ENCODE measurements around the gene SYCP2. TPM values are rescaled to one million over a fixed set of nuclear protein-coding genes. Genes with fewer than 3 reads are reported as not detected.
"Not testable (repeated sequence)": the region's sequence is repeated elsewhere in the genome, so short reads cannot be mapped to it uniquely, and the experiment has no call there.

SYCP2 gene
- total RNA-seq, 2 experiments from 2014 or later: 3.9 to 4.4 TPM

DNA sequence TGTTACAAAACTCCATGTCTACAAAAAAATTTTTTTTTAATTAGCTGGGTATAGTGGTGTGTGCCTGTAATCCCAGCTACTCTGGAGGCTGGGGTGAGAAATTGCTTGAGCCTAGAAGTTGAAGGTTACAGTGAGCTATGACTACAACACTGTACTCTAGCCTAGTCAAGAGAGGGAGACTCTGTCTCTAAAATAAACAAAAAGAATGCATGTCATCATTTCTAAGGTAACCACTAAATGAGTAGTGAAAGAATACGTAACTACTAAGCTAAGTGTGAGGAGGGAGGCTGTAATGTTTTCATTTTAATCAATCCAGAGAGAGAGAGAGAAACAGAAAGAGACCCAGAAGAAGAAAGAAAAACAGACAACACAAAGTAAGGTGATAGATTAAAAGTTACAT lies 9.9 kb downstream of the SYCP2 start:
- CTCF ChIA-PET: no interaction called here
- POLR2A ChIA-PET: no interaction called here

DNA sequence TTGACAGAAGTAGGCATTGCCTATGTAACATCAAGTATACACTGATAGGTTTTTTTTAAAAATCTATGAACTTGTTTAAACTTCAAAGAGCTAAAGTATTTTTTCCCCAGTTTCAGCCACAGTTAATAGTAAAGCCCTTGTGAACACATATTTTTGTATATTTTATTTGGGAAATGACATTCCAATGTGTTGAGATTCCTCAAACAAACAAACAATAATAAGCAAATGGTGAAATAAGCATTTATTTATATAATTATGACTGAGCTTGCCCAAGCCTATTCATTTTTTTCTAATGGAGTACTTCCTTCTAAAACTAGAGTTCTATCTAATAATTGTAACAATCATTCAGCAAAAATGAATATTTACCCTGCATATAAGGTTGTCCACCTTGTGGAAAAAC lies 12.5 kb downstream of the SYCP2 start:
- ChIA-PET POLR2A (no interaction called here), CTCF (no interaction called here)

DNA sequence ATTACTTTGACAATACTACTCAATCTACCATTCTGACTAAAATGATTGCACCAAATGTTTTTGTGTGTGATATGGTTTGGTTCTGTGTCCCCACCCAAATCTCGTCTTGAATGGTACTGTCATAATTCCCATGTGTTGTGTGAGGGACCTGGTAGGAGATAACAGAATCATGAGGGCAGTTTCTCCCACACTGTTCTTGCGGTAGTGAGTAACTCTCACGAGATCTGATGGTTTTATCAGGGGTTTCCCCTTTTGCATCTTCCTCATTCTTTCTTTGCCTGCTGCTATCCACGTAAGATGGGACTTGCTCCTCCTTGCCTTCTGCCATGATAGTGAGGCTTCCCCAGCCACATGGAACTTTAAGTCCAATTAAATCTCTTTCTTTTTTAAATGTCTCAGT lies 20.8 kb downstream of the SYCP2 start:
- CTCF ChIA-PET: no interaction called here
- POLR2A ChIA-PET: no interaction called here

DNA sequence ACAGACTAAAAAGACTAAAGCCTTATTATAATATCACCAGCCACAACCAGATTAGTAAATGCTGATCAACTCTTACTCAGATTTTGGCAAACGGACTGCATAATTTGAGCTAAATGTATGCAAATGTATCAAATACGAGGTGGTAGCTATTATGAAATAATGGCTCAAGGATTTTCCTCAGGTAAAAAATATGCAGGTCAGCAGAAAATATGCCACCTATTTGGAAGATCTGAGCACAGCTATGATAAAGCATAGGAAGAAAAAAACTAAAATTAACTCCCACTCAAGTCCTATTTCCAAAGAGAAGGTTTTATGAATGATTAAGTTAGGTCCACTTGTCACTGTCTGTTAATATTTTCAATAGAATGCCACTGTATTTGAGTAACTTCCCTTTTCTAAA lies 22.4 kb downstream of the SYCP2 start:
- ChIA-PET CTCF (no interaction called here), POLR2A (no interaction called here)

DNA sequence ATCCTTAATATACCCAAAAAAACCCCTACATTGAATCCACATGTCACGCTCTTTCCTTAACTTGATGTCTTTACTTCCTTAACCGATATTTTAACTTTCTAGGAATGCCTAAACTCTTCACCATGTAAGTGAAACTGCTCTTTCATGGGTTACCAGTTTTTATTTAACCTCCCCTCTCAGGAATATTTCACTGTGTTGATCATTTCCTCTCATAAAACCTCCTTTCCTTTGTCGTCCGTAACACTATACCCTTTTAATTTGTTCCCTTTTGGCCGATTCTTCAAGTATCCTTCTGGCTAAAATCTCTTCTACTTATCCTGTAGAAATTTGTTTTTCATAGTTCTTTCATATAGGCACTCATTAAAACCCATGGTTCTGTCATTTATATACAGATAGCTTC lies 24.6 kb downstream of the SYCP2 start:
- ChIA-PET CTCF (no interaction called here), POLR2A (no interaction called here)

DNA sequence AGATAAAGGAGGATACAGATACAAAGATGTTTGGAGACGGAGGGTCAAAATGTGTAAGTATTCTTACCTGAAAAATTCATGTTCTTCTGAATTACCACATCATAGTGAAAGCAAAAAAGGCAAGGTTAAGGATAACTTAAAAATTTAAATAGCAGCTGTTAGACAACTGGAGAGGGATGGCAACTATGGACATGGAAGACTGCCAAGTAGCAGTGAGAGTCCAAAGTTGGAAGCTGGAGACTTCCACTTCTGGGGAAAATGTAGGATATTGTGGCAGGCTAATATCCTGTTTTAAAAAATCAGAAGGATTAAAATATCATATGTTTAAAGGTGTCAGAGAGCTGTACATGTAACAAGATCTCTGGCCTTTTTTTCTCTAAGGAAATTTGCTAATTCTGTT lies 29.8 kb downstream of the SYCP2 start:
- ChIA-PET POLR2A (no interaction called here), CTCF (no interaction called here)

DNA sequence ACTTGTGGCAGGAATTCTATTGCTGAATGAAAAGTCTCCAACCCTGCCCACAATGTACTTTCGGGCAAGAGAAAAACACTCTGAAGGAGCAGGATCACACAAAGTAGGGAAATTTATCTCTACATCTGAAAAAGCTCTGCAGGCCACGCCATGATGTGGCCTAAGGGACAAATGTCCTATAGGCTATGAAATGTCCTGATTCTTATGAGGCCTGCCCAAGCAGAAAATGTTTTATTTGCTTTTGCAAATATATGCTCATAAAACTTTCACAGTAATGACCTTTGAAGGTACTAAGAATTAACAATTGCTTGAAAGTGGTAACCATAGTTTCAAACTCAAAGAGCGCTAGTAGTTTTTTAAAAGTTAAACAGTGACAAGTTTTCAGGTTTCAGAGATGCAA lies 31.0 kb downstream of the SYCP2 start:
- ChIA-PET POLR2A (no interaction called here), CTCF (no interaction called here)

DNA sequence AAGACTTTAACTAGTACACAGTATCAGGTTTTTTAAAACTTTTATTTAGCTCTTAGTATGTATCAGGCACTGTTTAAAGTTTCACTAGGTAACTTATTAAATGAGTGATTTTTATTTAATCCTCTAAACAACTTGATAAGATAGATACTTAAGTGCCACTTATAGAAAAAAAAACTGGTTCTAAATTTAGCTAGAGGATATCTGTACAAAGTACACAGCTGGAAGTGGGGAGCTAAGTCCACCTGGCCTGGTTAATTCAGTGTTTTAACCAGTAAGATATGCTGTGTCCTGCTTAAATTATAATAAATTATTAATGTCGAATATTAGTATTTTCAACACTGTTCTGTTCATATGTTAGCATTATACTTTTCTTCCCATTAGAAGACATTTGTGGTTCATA lies 37.5 kb downstream of the SYCP2 start:
- POLR2A ChIA-PET: no interaction called here
- CTCF ChIA-PET: no interaction called here

DNA sequence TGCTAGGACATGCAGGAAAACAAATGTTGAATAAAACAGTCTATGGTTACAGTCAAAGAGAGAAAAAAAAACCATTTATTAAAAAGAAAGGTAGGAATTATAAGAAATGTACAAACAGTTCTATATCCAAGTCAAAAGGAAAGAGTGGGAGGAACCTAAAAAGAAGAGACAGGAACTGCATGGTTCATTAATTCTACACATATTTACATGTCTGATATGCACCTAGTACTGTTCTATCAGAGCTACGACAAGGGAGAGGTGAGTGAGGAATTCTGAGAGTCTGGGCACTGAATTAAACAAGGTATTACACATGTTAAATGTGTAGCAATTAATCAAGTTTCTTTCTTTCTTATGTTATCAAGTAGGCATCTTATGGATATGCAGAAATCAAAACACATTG lies 41.9 kb downstream of the SYCP2 start:
- CTCF ChIA-PET: no interaction called here

DNA sequence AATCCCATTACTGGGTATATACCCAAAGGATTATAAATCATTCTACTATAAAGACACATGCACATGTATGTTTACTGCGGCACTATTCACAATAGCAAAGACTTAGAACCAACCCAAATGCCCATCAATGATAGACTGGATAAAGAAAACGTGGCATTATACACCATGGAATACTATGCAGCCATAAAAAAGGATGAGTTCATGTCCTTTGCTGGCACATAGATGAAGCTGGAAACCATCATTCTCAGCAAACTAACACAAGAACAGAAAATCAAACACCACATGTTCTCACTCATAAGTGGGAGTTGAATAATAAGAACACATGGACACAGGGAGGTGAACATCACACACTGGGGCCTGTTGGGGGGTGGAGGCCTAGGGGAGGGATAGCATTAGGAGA lies 43.4 kb downstream of the SYCP2 start:
- POLR2A ChIA-PET, CTCF ChIA-PET: not testable (repeated sequence)

More for the DNA sequence above, 41.9 kb downstream of the SYCP2 start:
- POLR2A ChIA-PET: no interaction called here

DNA sequence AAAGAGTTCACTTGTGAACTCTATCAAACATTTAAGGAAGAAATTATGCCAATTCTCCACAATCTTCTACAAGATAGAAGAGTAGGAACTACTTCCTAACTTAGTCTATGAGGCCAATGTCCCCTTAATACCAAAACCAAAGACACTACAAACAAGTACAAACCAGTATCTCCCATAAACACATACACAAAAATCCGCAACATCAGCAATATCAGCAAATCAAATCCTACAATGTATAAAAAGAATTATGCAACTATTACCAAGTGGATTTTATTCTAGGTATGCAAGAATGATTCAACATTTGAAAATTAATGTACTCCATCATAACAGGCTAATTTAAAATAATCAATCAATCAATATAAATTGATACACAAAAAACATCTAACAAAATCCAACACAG lies 45.4 kb downstream of the SYCP2 start:
- POLR2A ChIA-PET: no interaction called here
- CTCF ChIA-PET: no interaction called here

DNA sequence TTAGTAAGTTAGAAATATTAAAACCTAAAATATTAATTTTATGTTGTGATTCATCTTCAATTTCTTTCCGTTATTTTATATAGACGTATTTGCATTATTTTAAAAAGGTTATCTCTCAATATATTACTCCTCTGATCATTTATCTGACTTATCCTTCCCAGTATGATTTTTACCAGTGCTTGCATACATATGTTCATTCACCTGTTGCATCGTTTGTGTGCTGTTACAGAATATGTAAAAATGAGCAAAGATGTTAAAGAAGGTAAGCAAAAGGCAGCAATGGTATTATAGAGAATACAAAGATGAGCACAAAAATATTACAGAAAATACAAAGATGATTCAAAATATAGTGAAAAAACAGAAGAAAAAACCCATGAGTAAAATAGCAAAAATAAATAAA lies 48.9 kb downstream of the SYCP2 start:
- ChIA-PET CTCF (no interaction called here), POLR2A (no interaction called here)

DNA sequence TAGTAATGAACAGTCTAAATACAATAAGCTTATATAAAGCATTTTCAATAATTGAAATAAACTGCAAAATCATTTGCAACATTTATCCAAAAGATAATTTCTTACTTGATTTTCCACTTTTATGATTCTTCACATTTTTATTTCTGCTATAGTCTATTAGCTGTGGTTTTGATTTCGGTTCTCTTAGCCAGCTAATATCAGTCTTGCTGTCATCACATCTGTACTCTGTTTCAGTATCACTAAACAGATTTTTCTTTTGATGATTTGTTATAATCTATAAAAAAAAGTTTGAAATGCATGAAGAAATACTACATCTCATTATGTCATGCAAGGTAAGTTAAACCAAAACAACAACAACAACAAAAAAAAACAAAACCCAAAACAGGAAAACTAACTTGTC lies 53.2 kb downstream of the SYCP2 start:
- ChIA-PET POLR2A (no interaction called here), CTCF (no interaction called here)

DNA sequence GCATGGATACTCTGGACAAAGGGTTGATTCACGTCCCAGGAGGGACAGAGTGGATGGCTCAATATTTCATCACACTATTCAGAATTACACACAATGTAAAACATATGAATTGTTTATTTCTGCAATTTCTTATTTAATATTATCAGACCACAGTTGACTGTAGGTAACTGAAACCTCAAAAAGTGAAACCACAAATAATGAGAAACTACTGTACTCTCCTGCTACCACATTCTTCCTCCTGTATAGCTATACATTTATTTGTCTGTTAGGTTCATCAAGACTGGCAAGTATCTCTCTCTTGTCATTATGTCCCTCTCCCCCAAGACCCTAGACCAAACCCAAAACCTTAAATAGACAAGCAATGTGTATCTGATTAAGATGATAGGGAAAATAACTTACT lies 60.0 kb downstream of the SYCP2 start:
- POLR2A ChIA-PET: no interaction called here
- CTCF ChIA-PET: no interaction called here

DNA sequence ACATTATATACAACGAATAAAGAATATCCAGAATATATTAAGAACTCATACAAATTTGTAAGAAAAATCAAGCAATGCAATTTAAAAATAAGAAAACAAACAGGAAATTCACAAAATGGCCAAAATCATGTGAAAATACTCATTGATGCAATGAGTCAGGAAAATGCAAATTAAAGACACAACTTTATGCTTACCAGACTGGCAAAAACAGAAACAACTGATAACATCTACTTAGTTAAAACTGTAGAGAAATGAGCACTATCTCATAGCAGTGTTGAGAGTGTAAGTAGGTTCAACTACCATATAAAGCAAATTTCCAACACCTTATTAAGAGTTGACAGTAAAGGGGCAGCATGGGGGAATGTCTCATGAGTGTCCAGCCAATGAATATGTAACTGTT lies 62.3 kb downstream of the SYCP2 start:
- POLR2A ChIA-PET: no interaction called here

DNA sequence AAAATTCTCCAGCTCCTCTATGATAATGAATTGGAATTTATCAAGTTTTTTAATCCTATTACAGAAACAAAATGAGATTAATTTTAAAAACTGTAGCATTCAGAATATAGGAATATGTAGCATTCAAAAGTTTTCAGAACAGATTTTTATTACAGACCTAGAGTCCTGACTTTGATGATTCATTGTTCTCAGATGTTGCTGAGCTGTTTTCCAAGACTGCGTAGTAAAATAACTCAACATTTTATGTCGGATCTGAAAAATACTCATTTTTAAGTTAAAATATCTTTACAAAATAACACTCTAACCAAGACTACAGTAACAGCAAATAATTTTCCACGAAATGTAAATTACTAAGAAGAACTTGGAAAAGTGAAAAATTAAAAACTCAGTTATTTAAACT lies 67.1 kb downstream of the SYCP2 start:
- ChIA-PET CTCF (interaction anchor here (0.6 kb wide), 1 partner anchor 493 kb away, joined by 3 read pairs; no protein-coding TSS in a partner anchor), POLR2A (no interaction called here)

More for the DNA sequence above, 62.3 kb downstream of the SYCP2 start:
- CTCF ChIA-PET: no interaction called here

DNA sequence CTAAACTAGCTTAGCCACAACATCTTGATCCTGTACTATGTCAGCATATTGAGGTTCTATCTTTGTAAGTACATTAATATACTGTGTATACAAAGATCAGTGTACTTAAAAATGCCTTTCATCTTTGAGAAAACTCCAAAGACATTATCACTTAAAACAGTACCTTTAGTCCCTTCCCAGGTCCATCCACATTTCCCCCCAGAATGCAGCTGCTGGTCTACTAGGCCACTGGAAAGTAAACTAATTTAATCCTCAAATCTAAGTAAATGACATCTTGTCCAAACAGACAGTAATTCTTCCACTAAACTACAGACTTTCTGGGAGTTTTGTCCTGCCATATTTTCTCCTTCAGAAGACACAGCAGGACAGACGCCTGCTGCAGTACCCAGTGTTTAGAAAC lies 68.7 kb downstream of the SYCP2 start:
- ChIA-PET CTCF (no interaction called here), POLR2A (no interaction called here)

DNA sequence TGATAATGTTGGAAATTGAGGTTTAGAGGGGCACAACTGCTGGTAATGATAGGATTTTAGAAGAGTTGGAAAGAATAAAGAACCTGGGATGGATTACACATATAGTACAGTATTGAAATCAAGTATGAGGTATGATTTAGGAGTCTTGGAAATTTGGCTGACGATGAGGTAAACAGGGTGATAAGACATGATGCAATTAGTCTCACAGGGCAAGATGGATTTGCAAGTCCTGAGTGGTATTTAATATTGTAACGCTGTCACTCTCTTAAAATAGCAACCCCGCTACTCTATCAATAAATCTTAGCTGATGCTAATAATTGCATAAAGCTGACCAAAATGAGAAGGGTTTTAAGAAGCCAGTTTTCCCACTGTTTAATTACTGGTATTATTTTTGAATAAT lies 70.4 kb downstream of the SYCP2 start:
- POLR2A ChIA-PET: no interaction called here
- CTCF ChIA-PET: no interaction called here

DNA sequence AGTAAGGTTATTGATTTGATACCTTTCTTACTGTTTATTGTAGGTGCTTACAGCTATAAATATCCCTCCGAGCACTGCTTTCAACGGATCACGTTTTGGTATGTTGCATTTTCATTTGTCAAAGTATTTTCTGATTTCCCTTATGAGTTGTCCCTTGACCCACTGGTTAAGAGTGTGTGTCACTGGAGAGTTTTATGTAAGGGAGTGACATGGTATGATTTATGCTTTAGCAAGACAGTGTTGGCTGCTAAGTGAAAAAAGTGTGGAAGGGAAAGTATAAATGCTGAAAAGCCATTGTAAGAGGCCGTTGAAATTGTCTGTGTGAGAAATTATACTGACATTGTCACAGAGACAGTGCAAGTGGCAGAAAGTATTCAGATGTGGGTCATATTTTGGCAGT lies 72.0 kb downstream of the SYCP2 start:
- CTCF ChIA-PET: no interaction called here

DNA sequence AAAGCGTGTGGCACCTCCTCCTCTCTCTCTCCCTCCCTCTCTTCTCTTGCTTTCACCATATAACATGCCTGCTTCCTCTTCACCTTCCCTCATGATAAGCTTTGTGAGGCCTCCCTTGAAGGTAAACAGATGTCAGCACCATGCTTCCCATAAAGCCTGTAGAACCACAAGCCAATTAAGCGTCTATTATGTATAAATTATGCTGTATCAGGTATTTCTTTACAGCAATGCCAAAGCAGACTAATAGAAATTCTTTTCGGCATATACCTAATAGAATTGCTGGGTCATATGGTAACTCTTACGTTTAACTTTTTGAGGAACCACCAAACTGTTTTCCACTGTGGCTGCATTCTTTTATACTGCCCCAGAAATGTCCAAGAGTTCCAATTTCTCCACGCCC lies 75.0 kb downstream of the SYCP2 start:
- ChIA-PET CTCF (no interaction called here), POLR2A (no interaction called here)

More for the DNA sequence above, 72.0 kb downstream of the SYCP2 start:
- POLR2A ChIA-PET: no interaction called here

DNA sequence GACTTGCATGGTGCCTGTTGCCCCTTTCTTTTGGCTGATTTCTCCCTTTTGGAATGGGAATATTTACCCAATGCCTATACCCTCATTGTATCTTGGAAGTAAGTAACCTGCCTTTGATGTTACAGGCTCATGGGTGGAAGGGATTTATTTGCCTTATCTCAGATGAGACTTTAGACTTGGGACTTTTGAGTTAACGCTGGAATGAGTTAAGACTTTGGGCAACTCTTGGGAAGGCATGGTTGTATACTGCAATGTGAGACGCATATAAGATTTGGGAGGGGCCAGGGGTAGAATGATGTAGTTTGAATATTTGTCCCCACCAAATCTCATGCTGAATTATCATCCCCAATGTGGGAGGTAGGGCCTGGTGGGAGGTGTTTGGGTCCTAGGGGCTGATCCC lies 75.5 kb downstream of the SYCP2 start:
- POLR2A ChIA-PET: no interaction called here
- CTCF ChIA-PET: no interaction called here

DNA sequence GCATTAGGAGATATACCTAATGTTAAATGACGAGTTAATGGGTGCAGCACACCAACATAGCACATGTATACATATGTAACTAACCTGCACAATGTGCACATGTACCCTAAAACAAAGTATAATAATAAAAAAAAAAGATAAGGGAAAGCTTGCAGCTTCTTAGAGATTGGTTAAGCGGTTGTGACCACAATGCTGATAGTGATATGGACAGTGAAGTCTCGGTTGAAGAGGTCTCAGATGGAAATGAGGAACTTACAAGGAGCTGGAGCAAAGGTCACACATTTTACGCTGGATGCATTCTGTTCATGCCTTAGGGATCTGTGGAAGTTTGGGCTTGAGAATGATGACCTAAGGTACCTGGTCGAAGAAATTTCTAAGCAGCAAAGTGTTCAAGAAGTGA lies 76.5 kb downstream of the SYCP2 start:
- CTCF ChIA-PET, POLR2A ChIA-PET: not testable (repeated sequence)

DNA sequence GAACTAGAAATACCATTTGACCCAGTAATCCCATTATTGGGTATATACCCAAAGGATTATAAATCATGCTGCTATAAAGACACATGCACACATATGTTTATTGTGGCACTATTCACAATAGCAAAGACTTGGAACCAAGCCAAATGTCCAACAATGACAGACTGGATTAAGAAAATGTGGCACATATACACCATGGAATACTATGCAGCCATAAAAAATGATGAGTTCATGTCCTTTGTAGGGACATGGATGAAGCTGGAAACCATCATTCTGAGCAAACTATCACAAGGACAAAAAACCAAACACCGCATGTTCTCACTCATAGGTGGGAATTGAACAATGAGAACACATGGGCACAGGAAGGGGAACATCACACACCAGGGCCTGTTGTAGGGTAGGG lies 76.9 kb downstream of the SYCP2 start:
- POLR2A ChIA-PET, CTCF ChIA-PET: not testable (repeated sequence)
